GM12878 (cell line): ENCODE results near the gene LRRC63. TPM values are rescaled to one million over a fixed set of nuclear protein-coding genes. Genes with fewer than 3 reads are reported as not detected.

Experiments used
- ATAC-seq: fragments of 200-7000 bp; cut with Tn5 transposase; 3 replicates; pipeline ENCODE4 v1.9.1; 2020; ENCODE audit warnings: mild to moderate bottlenecking, moderate library complexity
- BruUV-seq: library from RNA; stranded (reverse); fragments of 400-500 nt; replicated peaks from 2 replicates; lab custom pipeline; 2021; lab: Mats Ljungman, UMichigan
- CTCF ChIA-PET: fragments of 300-600 bp; sonication (Branson Sonifier 250); formaldehyde crosslinking; extraction: SDS; loops from one replicate; lab custom pipeline; 2021; ENCODE audit warnings: inconsistent platforms; lab: Yijun Ruan, JAX
- POLR2A ChIA-PET: fragments of 350-600 bp; formaldehyde crosslinking; extraction: SDS; loops from one replicate; lab custom pipeline; 2021; ENCODE audit warnings: inconsistent platforms; lab: Charles Lee
- RAD21 ChIA-PET: fragments of 300-600 bp; sonication (Branson Sonifier 250); formaldehyde crosslinking; loops from one replicate; lab custom pipeline; 2023; ENCODE audit warnings: antibody characterized with exemption; ENCODE audit not compliant: unreplicated experiment; lab: Charles Lee
- SMC1A ChIA-PET: fragments of 300-600 bp; sonication (Branson Sonifier 250); formaldehyde crosslinking; loops from one replicate; lab custom pipeline; 2023; ENCODE audit not compliant: unreplicated experiment, uncharacterized antibody; lab: Charles Lee
- DNase-seq: peaks from one replicate; pipeline ENCODE4 v3.0.0-alpha.2; 2011; ENCODE audit warnings: low read depth, low spot score
- FAIRE-seq: peaks from 3 replicates; lab custom pipeline; 2011; peaks lifted over from hg19 to GRCh38; lab: Jason Lieb, UNC
- H2AFZ ChIP-seq: 2 replicates; pipeline ENCODE4 v1.6.0; 2011; ENCODE audit warnings: low read depth, low read length, control low read depth; ENCODE audit not compliant: control insufficient read depth
- H3K27ac ChIP-seq: 2 replicates; pipeline ENCODE4 v1.5.1; 2011; ENCODE audit warnings: control low read depth; ENCODE audit not compliant: control insufficient read depth, insufficient read depth
- H3K27me3 ChIP-seq, 2 experiments: replicated peaks in 1 of 2; 2 replicates each; pipeline versions ENCODE4 v1.6.0 to v1.6.1; 2011; ENCODE audit warnings: low read length in 1 of 2; ENCODE audit not compliant: control insufficient read depth in 2 of 2, insufficient read depth in 2 of 2
- H3K36me3 ChIP-seq, 2 experiments: 2 replicates each; pipeline ENCODE4 v1.5.1; 2011; ENCODE audit warnings: low read length in 1 of 2; ENCODE audit not compliant: control insufficient read depth in 2 of 2, insufficient read depth in 2 of 2
- H3K4me1 ChIP-seq: 2 replicates; pipeline ENCODE4 v1.6.1; 2011; ENCODE audit warnings: mild to moderate bottlenecking, low read length, moderate library complexity, mixed read lengths; ENCODE audit not compliant: control insufficient read depth, insufficient read depth
- H3K4me2 ChIP-seq: 2 replicates; pipeline ENCODE4 v1.6.0; 2011; ENCODE audit warnings: control low read depth; ENCODE audit not compliant: control insufficient read depth, insufficient read depth
- H3K4me3 ChIP-seq: fragments of 200-600 bp; sonication (generic); 2 replicates; pipeline ENCODE4 v1.5.1; 2016
- H3K79me2 ChIP-seq: 2 replicates; pipeline ENCODE4 v1.6.0; 2011; ENCODE audit warnings: low read length; ENCODE audit not compliant: control insufficient read depth, insufficient read depth
- H3K9ac ChIP-seq: 2 replicates; pipeline ENCODE4 v1.8.0; 2011; ENCODE audit warnings: low read length, control low read depth, mixed read lengths; ENCODE audit not compliant: control insufficient read depth, insufficient read depth
- H3K9me3 ChIP-seq: replicated peaks from 3 replicates; pipeline ENCODE4 v1.5.1; 2011; ENCODE audit warnings: mild to moderate bottlenecking, low read length; ENCODE audit not compliant: control insufficient read depth, insufficient read depth
- H4K20me1 ChIP-seq: 2 replicates; pipeline ENCODE4 v1.6.0; 2011; ENCODE audit not compliant: control insufficient read depth, insufficient read depth
- ATF7 ChIP-seq: fragments of 450-650 bp; IDR thresholded peaks from 2 replicates; pipeline ENCODE4 v1.6.1; 2016; ENCODE audit warnings: low read depth, mild to moderate bottlenecking
- BCL11A ChIP-seq: IDR thresholded peaks from 2 replicates; pipeline ENCODE4 v1.6.1; 2011; ENCODE audit warnings: low read depth, low read length
- CHD1 ChIP-seq: IDR thresholded peaks from 2 replicates; pipeline ENCODE4 v1.6.1; 2012; ENCODE audit warnings: low read depth, low read length, improper control_type of control experiment
- ESRRA ChIP-seq: IDR thresholded peaks from 2 replicates; pipeline ENCODE4 v1.6.1; 2012; ENCODE audit warnings: mild to moderate bottlenecking, low read length, improper control_type of control experiment
- FOXK2 ChIP-seq: fragments of 450-650 bp; IDR thresholded peaks from 2 replicates; pipeline ENCODE4 v1.6.1; 2017; ENCODE audit warnings: mild to moderate bottlenecking, moderate library complexity
- IRF4 ChIP-seq: IDR thresholded peaks from 2 replicates; pipeline ENCODE4 v1.6.1; 2011; ENCODE audit warnings: low read depth, low read length
- NBN ChIP-seq: fragments of 450-650 bp; IDR thresholded peaks from 2 replicates; pipeline ENCODE4 v1.6.1; 2016
- PBX3 ChIP-seq: IDR thresholded peaks from 2 replicates; pipeline ENCODE4 v1.6.1; 2011; ENCODE audit warnings: mild to moderate bottlenecking, low read depth, low read length, moderate library complexity; ENCODE audit not compliant: insufficient replicate concordance
- POLR2AphosphoS2 ChIP-seq: IDR thresholded peaks from 2 replicates; pipeline ENCODE4 v1.6.1; 2011; ENCODE audit warnings: low read depth, mild to moderate bottlenecking, low read length, improper control_type of control experiment, moderate library complexity
- SREBF2 ChIP-seq: IDR thresholded peaks from 2 replicates; pipeline ENCODE4 v1.6.1; 2012; ENCODE audit warnings: mild to moderate bottlenecking, low read length
- SRF ChIP-seq, 2 experiments: IDR thresholded peaks; 2 replicates each; pipeline ENCODE4 v1.6.1; 2011; ENCODE audit warnings: low read depth in 2 of 2, low read length in 2 of 2, mild to moderate bottlenecking in 1 of 2, moderate library complexity in 1 of 2
- SUZ12 ChIP-seq: fragments of 200-600 bp; sonication (generic); IDR thresholded peaks from one replicate; pipeline ENCODE4 v1.6.1; 2018; ENCODE audit warnings: antibody characterized with exemption, mild to moderate bottlenecking; ENCODE audit not compliant: unreplicated experiment
- TCF3 ChIP-seq: IDR thresholded peaks from 2 replicates; pipeline ENCODE4 v1.6.1; 2012; ENCODE audit warnings: low read depth, mild to moderate bottlenecking, low read length, borderline replicate concordance; ENCODE audit not compliant: insufficient read depth
- USF2 ChIP-seq: IDR thresholded peaks from 2 replicates; pipeline ENCODE4 v1.6.1; 2011; ENCODE audit warnings: low read depth, low read length, improper control_type of control experiment, borderline replicate concordance
- ZNF274 ChIP-seq: IDR thresholded peaks from one replicate; pipeline ENCODE4 v1.8.0; 2011; ENCODE audit not compliant: insufficient read length, insufficient read depth
- WGBS: methylation state at CpG from one replicate; pipeline ENCODE4 v1.1.6; 2016; ENCODE audit warnings: low lambda C conversion rate; ENCODE audit not compliant: insufficient replicate concordance, insufficient coverage; ENCODE audit errors: missing lambda C conversion rate; 5-methylcytosine and 5-hydroxymethylcytosine counted together
- in situ Hi-C: fragments of 300-500 bp; cut with MboI; formaldehyde crosslinking; loops from 9 replicates; pipeline ENCODE4 v1.14.3; 2018; ENCODE audit warnings: mixed read lengths
- intact Hi-C: fragments of 100-400 bp; cut with micrococcal nuclease; formaldehyde crosslinking; loops from one replicate; pipeline ENCODE4 v1.14.2; 2022; ENCODE audit not compliant: unreplicated experiment
- polyA plus RNA-seq, 11 experiments: library from polyadenylated mRNA; depleted of rRNA in 4 of 11; unstranded in 6 of 11; stranded (reverse) in 5 of 11; fragments of >200 nt; fragmentation: Nextera tagmentation in 4 of 11; fragmentation: Illumina TruSeq in 1 of 11; extraction: Ambion mirVana in 4 of 11; extraction: Trizol in 1 of 11; gene quantifications; 1 replicate in 1 of 11; 2 replicates in 10 of 11; pipeline versions ENCODE4 v1.2.1 to v1.2.3, GENCODE V29; 2011 to 2016; ENCODE audit warnings: inconsistent platforms in 2 of 11, missing spikeins in 2 of 11, low read depth in 1 of 11
- total RNA-seq, 4 experiments: library from RNA; depleted of rRNA in 3 of 4; stranded (reverse); fragments of >200 nt in 3 of 4; fragmentation: Illumina TruSeq in 1 of 4; extraction: Trizol in 1 of 4; gene quantifications; 2 replicates each; pipeline versions ENCODE4 v1.2.1 to v1.2.3, GENCODE V29; 2013 to 2021
- TF ChIP-seq, protein P1 (sequence below): fragments of 450-650 bp; IDR thresholded peaks from 2 replicates; pipeline ENCODE4 v1.6.1; 2018; ENCODE audit warnings: mild to moderate bottlenecking, low read depth, moderate library complexity; ENCODE audit not compliant: partially characterized antibody
- TF ChIP-seq, protein P2 (sequence below): fragments of 450-650 bp; IDR thresholded peaks from 2 replicates; pipeline ENCODE4 v1.6.1; 2017; ENCODE audit warnings: mild to moderate bottlenecking

Gene LRRC63
- total and polyA plus RNA-seq, 10 of the 15 experiments (the other 5 are each of a cell fraction or from before 2014, with no cell fraction given) = 0.34 to 0.98 (median 0.76) TPM; not detected in 1

- Histone ChIP-seq H3K36me3 (no peaks in the 10 kb centered on the region), H3K9me3 (no peaks in the 10 kb centered on the region), H3K27ac (no peak overlapping the region), H3K79me2 (no peaks in the 10 kb centered on the region), H3K4me2 (no peak overlapping the region), H2AFZ (no peak overlapping the region), H3K27me3 (no peaks in the 10 kb centered on the region), H4K20me1 (no peaks in the 10 kb centered on the region), H3K4me1 (no peaks in the 10 kb centered on the region), H3K4me3 (no peak overlapping the region), H3K9ac (no peak overlapping the region)
- SMC1A ChIA-PET = interaction anchor here (0.7 kb wide), 1 partner anchor 31 kb away, joined by 3 read pairs; no protein-coding TSS in a partner anchor
- no peak for DNase-seq
- RAD21 ChIA-PET = no interaction called here
- WGBS = 92% methylated on average over 1 of the region's 1 CpG
- in situ Hi-C loops (no loop called here), intact Hi-C loops (no loop called here)
- ATAC-seq = no peak
- POLR2A ChIA-PET = no interaction called here
- no peak for FAIRE-seq
- TF ChIP-seq, protein P1, sequence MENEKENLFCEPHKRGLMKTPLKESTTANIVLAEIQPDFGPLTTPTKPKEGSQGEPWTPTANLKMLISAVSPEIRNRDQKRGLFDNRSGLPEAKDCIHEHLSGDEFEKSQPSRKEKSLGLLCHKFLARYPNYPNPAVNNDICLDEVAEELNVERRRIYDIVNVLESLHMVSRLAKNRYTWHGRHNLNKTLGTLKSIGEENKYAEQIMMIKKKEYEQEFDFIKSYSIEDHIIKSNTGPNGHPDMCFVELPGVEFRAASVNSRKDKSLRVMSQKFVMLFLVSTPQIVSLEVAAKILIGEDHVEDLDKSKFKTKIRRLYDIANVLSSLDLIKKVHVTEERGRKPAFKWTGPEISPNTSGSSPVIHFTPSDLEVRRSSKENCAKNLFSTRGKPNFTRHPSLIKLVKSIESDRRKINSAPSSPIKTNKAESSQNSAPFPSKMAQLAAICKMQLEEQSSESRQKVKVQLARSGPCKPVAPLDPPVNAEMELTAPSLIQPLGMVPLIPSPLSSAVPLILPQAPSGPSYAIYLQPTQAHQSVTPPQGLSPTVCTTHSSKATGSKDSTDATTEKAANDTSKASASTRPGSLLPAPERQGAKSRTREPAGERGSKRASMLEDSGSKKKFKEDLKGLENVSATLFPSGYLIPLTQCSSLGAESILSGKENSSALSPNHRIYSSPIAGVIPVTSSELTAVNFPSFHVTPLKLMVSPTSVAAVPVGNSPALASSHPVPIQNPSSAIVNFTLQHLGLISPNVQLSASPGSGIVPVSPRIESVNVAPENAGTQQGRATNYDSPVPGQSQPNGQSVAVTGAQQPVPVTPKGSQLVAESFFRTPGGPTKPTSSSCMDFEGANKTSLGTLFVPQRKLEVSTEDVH = no peak
- TF ChIP-seq POLR2AphosphoS2 = no peak
- TF ChIP-seq SREBF2 = no peak
- TF ChIP-seq, protein P2, sequence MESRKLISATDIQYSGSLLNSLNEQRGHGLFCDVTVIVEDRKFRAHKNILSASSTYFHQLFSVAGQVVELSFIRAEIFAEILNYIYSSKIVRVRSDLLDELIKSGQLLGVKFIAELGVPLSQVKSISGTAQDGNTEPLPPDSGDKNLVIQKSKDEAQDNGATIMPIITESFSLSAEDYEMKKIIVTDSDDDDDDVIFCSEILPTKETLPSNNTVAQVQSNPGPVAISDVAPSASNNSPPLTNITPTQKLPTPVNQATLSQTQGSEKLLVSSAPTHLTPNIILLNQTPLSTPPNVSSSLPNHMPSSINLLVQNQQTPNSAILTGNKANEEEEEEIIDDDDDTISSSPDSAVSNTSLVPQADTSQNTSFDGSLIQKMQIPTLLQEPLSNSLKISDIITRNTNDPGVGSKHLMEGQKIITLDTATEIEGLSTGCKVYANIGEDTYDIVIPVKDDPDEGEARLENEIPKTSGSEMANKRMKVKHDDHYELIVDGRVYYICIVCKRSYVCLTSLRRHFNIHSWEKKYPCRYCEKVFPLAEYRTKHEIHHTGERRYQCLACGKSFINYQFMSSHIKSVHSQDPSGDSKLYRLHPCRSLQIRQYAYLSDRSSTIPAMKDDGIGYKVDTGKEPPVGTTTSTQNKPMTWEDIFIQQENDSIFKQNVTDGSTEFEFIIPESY = no peak
- no peak for TF ChIP-seq IRF4
- no peak for TF ChIP-seq PBX3
- no peak for TF ChIP-seq ESRRA
- TF ChIP-seq SUZ12 = no peak
- no peak for TF ChIP-seq TCF3
- no peak for TF ChIP-seq FOXK2
- no peak for TF ChIP-seq ZNF274
- no peak for TF ChIP-seq SRF (IDR thresholded peaks at IDR 0.05; ENCODE audit: low read depth in 2 of 2, low read length in 2 of 2)
- TF ChIP-seq ATF7 = no peak
- TF ChIP-seq NBN = no peak
- TF ChIP-seq BCL11A = no peak
- no peak for TF ChIP-seq CHD1
- TF ChIP-seq USF2 = no peak
- CTCF ChIA-PET = no interaction called here
- no TSS peak for BruUV-seq
These were observed 95.8 kb downstream of the LRRC63 start for GRCh38 chr13:46307554-46307953.
